GM13977 (cell line): ENCODE data around the gene ICAM5.

Source experiments
- DNase-seq: peaks from one replicate; pipeline ENCODE4 v3.0.0; 2012; ENCODE audit warnings: low spot score
- in situ Hi-C: fragments of 300-500 bp; cut with MboI; formaldehyde crosslinking; loops from one replicate; pipeline ENCODE4 v1.12.0; 2022; ENCODE audit warnings: low sequenced_read_pairs, low pct_unique_long_range_greater_than_20kb, mixed read lengths, inconsistent platforms; ENCODE audit not compliant: unreplicated experiment
- TF ChIP-seq, protein P1 (sequence below): IDR thresholded peaks from 2 replicates; pipeline ENCODE4 v1.5.1; 2012; ENCODE audit warnings: mild to moderate bottlenecking, control low read depth; ENCODE audit not compliant: insufficient read depth; ENCODE audit errors: extremely low read depth, missing control alignments

Gene ICAM5

DNA sequence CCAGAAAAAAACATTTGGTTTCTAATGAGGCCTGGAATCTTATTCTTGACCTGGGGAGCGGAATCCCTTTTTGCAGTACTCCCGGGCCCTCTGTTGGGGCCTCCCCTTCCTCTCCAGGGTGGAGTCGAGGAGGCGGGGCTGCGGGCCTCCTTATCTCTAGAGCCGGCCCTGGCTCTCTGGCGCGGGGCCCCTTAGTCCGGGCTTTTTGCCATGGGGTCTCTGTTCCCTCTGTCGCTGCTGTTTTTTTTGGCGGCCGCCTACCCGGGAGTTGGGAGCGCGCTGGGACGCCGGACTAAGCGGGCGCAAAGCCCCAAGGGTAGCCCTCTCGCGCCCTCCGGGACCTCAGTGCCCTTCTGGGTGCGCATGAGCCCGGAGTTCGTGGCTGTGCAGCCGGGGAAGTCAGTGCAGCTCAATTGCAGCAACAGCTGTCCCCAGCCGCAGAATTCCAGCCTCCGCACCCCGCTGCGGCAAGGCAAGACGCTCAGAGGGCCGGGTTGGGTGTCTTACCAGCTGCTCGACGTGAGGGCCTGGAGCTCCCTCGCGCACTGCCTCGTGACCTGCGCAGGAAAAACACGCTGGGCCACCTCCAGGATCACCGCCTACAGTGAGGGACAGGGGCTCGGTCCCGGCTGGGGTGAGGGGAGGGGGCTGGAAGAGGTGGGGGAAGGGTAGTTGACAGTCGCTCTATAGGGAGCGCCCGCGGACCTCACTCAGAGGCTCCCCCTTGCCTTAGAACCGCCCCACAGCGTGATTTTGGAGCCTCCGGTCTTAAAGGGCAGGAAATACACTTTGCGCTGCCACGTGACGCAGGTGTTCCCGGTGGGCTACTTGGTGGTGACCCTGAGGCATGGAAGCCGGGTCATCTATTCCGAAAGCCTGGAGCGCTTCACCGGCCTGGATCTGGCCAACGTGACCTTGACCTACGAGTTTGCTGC is 2.7 kb upstream of the ICAM5 start, which contains the start of gene ICAM4:
TSS of gene ICAM4 (plus strand) at position 153 of the 935 bp plus-strand sequence. CDS start at position 211, 58 bp downstream.
- DNase-seq, result peak; percentile 63
- in situ Hi-C loops, result no loop called here
- TF ChIP-seq, protein P1, sequence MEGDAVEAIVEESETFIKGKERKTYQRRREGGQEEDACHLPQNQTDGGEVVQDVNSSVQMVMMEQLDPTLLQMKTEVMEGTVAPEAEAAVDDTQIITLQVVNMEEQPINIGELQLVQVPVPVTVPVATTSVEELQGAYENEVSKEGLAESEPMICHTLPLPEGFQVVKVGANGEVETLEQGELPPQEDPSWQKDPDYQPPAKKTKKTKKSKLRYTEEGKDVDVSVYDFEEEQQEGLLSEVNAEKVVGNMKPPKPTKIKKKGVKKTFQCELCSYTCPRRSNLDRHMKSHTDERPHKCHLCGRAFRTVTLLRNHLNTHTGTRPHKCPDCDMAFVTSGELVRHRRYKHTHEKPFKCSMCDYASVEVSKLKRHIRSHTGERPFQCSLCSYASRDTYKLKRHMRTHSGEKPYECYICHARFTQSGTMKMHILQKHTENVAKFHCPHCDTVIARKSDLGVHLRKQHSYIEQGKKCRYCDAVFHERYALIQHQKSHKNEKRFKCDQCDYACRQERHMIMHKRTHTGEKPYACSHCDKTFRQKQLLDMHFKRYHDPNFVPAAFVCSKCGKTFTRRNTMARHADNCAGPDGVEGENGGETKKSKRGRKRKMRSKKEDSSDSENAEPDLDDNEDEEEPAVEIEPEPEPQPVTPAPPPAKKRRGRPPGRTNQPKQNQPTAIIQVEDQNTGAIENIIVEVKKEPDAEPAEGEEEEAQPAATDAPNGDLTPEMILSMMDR, result no peak

- TF ChIP-seq, protein P1, result no peak
- peak; percentile 81 for DNase-seq
- in situ Hi-C loops, result no loop called here
Measured at GRCh38 chr19:10288662-10289166, 1.0 kb upstream of the ICAM5 start.

GRCh38 chr19:10289167-10289835 is 451 bp upstream of the ICAM5 start:
- in situ Hi-C loops, result no loop called here
- TF ChIP-seq, protein P1, result no peak
- DNase-seq, result peak; percentile 75

DNA sequence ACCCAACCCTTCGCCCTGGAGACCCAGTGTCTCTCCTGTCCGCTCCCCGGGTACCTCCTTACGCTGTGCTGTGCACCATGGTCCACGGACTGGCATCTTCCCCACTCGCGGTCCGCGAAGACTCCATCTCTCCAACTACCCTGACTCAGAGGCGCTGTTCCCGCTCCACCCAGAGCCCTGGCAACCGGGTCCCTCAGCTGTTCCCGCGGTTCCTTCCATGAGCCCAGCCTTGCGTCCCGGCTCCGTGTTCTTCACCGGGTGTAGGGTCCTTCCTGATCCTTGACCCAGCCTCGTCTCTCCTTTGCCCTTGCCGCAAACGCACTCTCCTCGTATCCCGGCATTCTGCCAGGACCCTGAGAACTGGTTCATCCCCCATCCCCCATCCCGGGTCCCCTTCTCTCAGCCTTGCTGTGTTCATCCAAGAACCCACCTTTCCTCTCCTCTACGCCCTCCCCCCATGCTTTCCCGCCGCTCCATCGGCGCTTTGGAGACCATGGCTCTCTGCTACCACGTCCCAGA is 664 bp downstream of the ICAM5 start:
- TF ChIP-seq, protein P1, result no peak
- in situ Hi-C loops, result no loop called here
- DNase-seq, result no peak

- DNase-seq, result peak; percentile 66
- in situ Hi-C loops, result no loop called here
- TF ChIP-seq, protein P1, result no peak
Measured at GRCh38 chr19:10290876-10291553, 1.3 kb downstream of the ICAM5 start.
